Stimulated activated CD4-positive, alpha-beta T cell treated with anti-CD3 and anti-CD28 coated beads, Interleukin-2, amount 100 ng/mL, for 48 hours (primary cell): ENCODE measurements around the gene COX6A1.
"Not testable (repeated sequence)": the region's sequence is repeated elsewhere in the genome, so short reads cannot be mapped to it uniquely, and the experiment has no call there.

Experiments used
- DNase-seq, 2 donors: peaks; one replicate each; pipeline ENCODE4 v3.0.0-alpha.2; 2020

COX6A1 gene

GRCh38 chr12:120428597-120429229 is 9.2 kb upstream of the COX6A1 start:
- DNase-seq: no peak

- no peak for DNase-seq
Measured at GRCh38 chr12:120429368-120429767, 8.5 kb upstream of the COX6A1 start.

GRCh38 chr12:120432772-120433525 is 5.0 kb upstream of the COX6A1 start:
- DNase-seq: no peak

GRCh38 chr12:120438495-120439198 is 734 bp downstream of the COX6A1 start:
- no peak for DNase-seq

GRCh38 chr12:120439646-120440247 is 1.8 kb downstream of the COX6A1 start:
- peak; percentile 64 to 68 for DNase-seq

GRCh38 chr12:120444676-120445075 is 6.8 kb downstream of the COX6A1 start:
- DNase-seq: no peak

GRCh38 chr12:120445911-120446843 is 8.3 kb downstream of the COX6A1 start, which contains the start of the genes GATC and TRIAP1:
Gene GATC, plus strand, starts transcription at chr12:120446444. Its CDS starts 37 bp downstream, at chr12:120446481.
Gene TRIAP1, minus strand, starts transcription at chr12:120446384. Its CDS starts 12 bp downstream, at chr12:120446372.
- peak; percentile 86 for DNase-seq

- not testable (repeated sequence) for DNase-seq
Measured at GRCh38 chr12:120446844-120447178, 8.9 kb downstream of the COX6A1 start.

GRCh38 chr12:120447992-120448391 is 10.1 kb downstream of the COX6A1 start:
- DNase-seq: no peak

GRCh38 chr12:120452524-120452923 is 14.6 kb downstream of the COX6A1 start:
- DNase-seq: not testable (repeated sequence)

- no peak for DNase-seq
Measured at GRCh38 chr12:120453060-120453750, 15.3 kb downstream of the COX6A1 start.

- DNase-seq: no peak
Measured at GRCh38 chr12:120453977-120454376, 16.1 kb downstream of the COX6A1 start.

- DNase-seq: no peak
Measured at GRCh38 chr12:120455302-120455701, 17.4 kb downstream of the COX6A1 start.

GRCh38 chr12:120457133-120457532 is 19.2 kb downstream of the COX6A1 start:
- DNase-seq: no peak

- no peak for DNase-seq
Measured at GRCh38 chr12:120460157-120460556, 22.2 kb downstream of the COX6A1 start.

GRCh38 chr12:120462099-120462640 is 24.3 kb downstream of the COX6A1 start:
- DNase-seq: no peak

GRCh38 chr12:120463712-120464111 is 25.8 kb downstream of the COX6A1 start:
- DNase-seq: no peak

GRCh38 chr12:120465756-120466155 is 27.8 kb downstream of the COX6A1 start:
- DNase-seq: no peak

- DNase-seq: peak in 1 of 2 donors; percentile 26
Measured at GRCh38 chr12:120466560-120467315, 28.8 kb downstream of the COX6A1 start.

GRCh38 chr12:120467439-120467838 is 29.5 kb downstream of the COX6A1 start:
- DNase-seq: no peak
